GM18858 (cell line): Measurements from ENCODE around the gene MORC1.
"Not testable (repeated sequence)": the region's sequence is repeated elsewhere in the genome, so short reads cannot be mapped to it uniquely, and the experiment has no call there.

ENCODE experiments used
- ATAC-seq: cut with Tn5 transposase; IDR thresholded peaks from one replicate; pipeline ENCODE4 v1.9.1; 2021; ENCODE audit not compliant: unreplicated experiment

MORC1 gene

DNA sequence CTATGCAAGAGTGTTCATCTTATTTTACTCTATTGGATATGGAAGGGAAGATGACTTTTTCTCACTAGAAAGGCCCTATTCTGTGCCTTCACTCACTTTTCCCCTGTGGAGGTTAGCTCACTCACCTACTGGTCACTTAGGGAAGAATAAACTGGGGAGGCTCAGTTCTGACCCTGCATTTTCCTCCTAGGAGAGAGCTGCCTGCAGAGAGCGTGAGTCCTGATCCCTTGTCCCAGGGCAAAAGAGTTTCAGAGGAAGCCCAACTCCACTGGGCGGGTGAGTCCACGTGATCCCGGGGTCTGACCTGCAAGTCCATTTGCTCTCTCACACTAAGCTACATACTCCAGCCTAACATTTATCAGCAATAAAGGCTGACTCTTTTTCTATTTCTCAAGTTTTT lies 8.4 kb downstream of the MORC1 start:
- no peak for ATAC-seq

DNA sequence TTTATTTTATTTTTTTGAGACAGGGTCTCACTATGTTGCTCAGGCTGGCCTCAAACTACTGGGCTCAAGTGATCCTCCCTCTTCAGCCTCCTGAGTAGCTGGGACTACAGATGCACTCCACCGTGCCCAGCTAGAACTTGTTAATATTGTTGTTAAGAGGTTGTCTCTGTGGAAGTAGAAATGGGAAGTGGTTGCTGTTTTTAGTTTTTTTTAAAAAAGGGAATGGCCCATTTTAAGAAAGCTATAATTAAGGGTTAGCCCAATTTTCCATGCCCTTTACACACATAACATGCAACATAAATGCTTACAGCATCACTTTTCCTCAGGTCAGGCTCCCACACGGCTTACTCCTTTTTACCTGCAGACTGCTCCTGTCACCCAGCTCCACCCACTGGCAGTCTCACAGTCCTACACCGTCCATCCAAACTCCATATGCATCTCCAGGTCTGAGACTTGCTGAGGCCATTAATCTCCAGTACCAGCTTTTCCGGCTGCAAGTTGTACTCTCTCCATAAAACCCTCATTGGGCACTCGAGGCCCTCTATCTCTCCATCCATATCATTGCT lies 19.8 kb downstream of the MORC1 start:
- no peak for ATAC-seq

DNA sequence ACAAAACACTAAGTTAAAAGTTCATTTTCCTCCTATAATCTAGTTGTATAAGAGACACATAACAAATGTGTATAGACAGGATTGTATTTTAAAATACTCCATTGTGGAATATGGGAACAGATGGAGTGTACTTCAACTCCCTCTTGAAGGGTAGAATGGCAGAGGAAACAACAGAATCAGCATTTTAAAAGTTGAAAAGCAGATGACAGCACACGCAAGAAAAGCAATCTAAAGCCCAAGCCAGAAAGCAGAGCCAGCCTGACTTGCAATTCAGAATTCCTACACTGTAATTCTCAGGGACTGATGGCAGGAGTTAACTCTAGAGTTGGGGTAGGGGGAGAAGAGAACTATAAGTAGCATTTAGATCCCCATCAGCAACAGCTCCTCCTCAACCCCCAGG lies 22.8 kb downstream of the MORC1 start:
- no peak for ATAC-seq

GRCh38 chr3:109093561-109093960 lies 24.4 kb downstream of the MORC1 start:
- no peak for ATAC-seq

DNA sequence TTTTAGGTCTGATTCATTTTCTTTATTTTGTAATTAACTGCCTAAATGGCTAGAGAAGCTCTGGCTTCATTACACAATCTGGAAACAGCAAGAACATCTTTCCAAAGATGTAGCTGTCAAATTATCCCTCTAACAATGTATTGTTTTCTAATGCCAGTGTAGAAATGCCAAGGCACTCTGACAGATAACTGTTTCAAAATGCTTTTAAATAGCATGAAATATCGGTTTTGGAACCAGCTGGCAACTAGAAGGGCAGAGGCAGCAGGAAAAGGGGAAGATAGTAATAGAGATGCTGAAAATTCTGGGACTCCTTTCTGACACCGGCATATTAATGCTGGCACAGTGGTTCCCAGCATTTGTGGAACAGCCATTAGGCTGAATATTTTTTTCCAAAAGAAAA lies 26.1 kb downstream of the MORC1 start:
- ATAC-seq, result no peak

- ATAC-seq, result no peak
Measured at GRCh38 chr3:109089265-109089664, 28.7 kb downstream of the MORC1 start.

GRCh38 chr3:109081746-109082510 lies 36.0 kb downstream of the MORC1 start:
- peak; percentile 99 for ATAC-seq

- ATAC-seq, result not testable (repeated sequence)
Measured at GRCh38 chr3:109080090-109080489, 37.8 kb downstream of the MORC1 start.

- ATAC-seq, result no peak
Measured at GRCh38 chr3:109073116-109073515, 44.8 kb downstream of the MORC1 start.

DNA sequence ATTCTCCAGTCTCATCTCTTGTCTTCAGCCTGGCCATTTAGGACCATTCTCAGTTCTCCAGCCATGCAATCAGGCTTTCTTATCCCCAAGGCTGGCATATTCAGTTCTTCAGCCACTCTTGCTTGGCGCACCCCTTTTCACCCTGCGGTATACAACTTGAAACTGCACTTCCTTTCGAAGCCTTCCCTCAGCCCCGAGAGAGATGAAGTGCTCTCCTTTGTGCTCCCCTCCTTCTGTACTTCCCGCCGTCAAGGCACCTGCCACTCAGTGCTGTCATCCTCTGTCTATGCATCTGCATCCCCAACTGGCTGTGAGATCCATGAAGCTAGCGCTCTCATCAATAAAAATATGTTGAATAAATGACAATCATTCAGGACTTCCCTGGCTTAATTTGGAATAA lies 45.7 kb downstream of the MORC1 start:
- ATAC-seq, result peak; percentile 89

DNA sequence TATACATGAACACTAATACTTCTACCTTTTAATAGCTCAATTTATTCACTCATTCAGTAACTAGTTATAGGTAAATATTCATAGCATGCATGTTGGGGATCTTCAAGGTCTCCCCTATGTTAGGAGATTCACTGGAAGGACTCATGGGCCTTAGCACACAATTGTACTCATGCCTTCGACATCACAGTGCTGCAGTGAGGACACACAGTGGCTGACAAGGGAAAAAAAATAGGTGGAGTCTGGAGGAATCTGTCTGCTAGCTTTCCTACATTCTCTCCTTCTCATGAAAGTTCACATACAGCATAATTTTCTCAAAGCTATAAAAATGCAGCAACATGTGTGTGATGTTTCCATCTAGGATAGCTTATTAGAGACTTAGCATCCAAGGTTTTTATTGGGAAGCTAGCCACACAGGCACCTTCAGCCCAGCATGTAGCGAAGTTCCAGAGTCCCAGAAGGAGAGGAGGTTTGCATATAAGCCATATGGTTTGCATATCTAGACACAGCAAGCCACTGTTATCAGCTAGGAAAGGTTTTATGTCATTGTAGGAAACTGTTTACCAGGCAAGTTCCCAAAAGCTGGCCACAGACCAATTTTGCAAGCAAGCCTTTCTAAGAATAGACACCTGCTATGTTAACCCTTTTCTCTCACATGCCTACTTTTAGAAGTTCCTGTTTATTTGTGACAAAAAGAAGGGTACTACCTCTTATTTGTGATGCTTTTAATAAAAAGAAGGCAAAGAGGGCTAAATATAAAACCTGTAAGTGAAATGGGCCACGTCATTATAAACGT lies 46.4 kb downstream of the MORC1 start:
- ATAC-seq, result peak; percentile 38

GRCh38 chr3:109070211-109070610 lies 47.7 kb downstream of the MORC1 start:
- ATAC-seq, result no peak

GRCh38 chr3:109066864-109067263 lies 51.1 kb downstream of the MORC1 start:
- no peak for ATAC-seq

GRCh38 chr3:109059264-109059663 lies 58.7 kb downstream of the MORC1 start:
- ATAC-seq, result peak; percentile 93

GRCh38 chr3:109057616-109058015 lies 60.3 kb downstream of the MORC1 start:
- ATAC-seq, result no peak

DNA sequence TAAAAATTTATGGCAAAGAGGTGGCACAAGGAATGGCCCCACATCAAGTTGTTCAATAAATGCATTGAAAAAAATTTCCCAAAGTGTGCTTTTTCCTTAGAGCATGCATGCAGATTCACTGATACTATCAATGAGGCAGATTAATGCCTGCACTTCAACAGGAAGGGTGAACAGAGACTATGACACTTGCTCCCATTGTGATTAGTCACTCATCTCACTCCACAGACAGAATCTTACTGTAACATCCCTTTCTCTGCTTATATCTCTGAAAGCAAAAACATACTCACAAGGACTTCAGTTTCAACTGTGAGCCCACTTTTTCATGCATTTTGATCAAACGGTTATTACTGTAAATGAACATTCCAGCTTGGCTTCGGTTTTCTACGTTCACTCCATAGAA lies 60.9 kb downstream of the MORC1 start:
- ATAC-seq, result no peak

DNA sequence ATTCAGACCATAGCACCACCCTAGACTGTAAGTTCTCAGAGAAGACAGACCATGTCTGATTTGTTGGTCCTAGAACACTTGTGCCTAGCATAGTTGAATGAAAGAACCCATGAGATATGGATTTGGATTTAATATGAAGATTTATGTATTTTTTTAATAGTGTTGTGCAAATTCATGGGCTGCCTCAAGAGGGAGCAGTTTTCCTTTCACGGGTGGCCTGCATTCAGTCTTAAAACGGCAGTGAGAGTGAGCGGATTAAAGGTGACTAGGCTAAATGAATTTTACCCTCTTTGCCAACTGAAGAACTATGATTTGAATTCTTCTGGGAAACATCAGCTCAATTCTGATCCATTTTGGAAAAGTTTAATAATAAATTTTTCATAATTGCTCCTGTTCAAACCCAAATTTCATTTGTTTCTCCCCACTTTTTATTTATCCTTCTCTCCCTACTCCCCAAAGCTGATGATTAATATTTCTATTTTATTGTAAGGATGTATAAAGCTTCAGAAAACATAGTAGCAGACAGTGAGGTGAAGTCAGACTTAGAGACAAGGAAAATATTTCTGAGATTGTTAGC lies 67.3 kb downstream of the MORC1 start:
- ATAC-seq, result peak; percentile 55

DNA sequence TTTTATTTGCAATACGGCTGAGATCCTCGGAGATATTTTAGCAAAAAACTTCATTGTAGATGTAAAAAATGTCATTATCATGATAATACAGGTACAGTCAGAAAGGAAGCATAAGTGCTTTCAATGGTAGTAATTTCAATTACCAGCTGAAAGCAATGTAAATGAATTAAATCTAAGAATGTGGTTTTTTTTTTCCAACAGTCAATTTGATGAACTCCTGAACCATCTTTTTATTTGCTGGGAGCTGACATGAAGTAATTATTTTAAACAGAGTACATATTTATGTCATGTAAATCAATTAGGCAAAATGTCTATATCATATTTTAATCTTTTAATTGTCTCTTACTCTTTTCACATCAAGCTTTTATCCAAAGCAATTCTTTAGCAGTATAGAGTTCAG lies 70.6 kb downstream of the MORC1 start:
- ATAC-seq, result no peak

DNA sequence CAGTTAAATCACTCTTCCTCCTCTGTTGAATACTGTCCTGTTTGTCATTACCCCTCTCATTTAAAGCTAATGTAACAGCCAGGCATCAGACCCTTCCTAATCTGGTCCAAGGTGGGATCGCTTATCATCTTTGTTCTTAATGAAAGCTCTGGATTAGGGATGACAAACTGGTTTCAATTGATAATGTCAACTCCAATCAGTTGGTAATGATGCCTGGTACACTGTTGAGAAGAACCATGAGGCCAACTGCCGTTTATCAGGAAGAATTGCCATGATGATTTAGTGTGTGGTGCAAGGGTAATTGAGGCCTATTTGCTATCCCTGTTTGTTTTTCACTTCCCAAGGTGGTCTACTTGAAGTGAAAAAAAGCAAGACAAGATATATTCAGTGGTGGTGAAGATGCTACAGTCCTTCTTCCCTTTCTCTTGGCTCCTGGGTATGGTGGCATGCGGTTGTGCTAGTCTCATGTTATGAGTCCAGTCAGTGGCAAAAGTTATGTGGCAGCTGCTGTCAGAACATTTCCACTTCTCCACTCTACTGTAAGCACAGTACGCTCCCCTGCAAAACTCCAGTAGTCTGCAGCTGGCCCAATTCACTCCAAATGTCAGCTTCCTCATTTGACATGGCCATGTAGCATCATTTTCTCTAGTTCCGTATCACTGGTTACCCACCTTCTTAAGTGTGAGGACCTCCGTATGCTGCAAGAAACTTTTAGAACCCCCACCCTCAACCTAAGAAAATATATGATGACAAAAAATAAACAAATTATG lies 72.5 kb downstream of the MORC1 start:
- no peak for ATAC-seq

- no peak for ATAC-seq
Measured at GRCh38 chr3:109035082-109035481, 82.9 kb downstream of the MORC1 start.
